Lower lobe of right lung (tissue), 2 donors: ENCODE data around the gene C2orf78. TPM values are rescaled to one million over a fixed set of nuclear protein-coding genes. Genes with fewer than 3 reads are reported as not detected.

Source experiments
- ATAC-seq, 2 donors: fragments of 200-7000 bp; cut with Tn5 transposase; one replicate each; pipeline ENCODE4 v1.9.1; 2020 to 2022; ENCODE audit warnings: mild to moderate bottlenecking in 2 of 2, moderate library complexity in 2 of 2
- DNase-seq: peaks from one replicate; pipeline ENCODE4 v3.0.0-alpha.2; 2020
- H3K27ac ChIP-seq: fragments of 200-600 bp; one replicate; pipeline ENCODE4 v1.8.0; 2022
- H3K27me3 ChIP-seq: fragments of 200-600 bp; one replicate; pipeline ENCODE4 v1.8.0; 2022; ENCODE audit warnings: low read depth
- H3K36me3 ChIP-seq: fragments of 200-600 bp; one replicate; pipeline ENCODE4 v1.8.0; 2022; ENCODE audit warnings: mild to moderate bottlenecking
- H3K4me1 ChIP-seq: fragments of 200-600 bp; one replicate; pipeline ENCODE4 v1.8.0; 2022
- H3K4me3 ChIP-seq: fragments of 200-600 bp; one replicate; pipeline ENCODE4 v1.8.0; 2022; ENCODE audit warnings: mild to moderate bottlenecking
- H3K9me3 ChIP-seq: fragments of 200-600 bp; one replicate; pipeline ENCODE4 v1.8.0; 2022
- intact Hi-C: fragments of 100-400 bp; cut with DNase I; formaldehyde crosslinking; loops from one replicate; pipeline ENCODE4 v1.11.0; 2022
- total RNA-seq: library from RNA; stranded (reverse); fragmentation: NEBNext Ultra II Directional; extraction: Animal tissue kit (Norgen Biotek cat#: 25700); gene quantifications from one replicate; pipeline ENCODE4 v1.2.1, GENCODE V29; 2021
- TF ChIP-seq, protein P1 (sequence below): fragments of 200-600 bp; IDR thresholded peaks from one replicate; pipeline ENCODE4 v1.8.0; 2022; ENCODE audit warnings: antibody characterized with exemption, mild to moderate bottlenecking
- donor health status: DM: no; HTN: yes; CAD: no; lungs with severe emphysema.

C2orf78 gene
- total RNA-seq, 1 donor from 2014 or later = not detected

GRCh38 chr2:73836141-73836943 lies 52.4 kb downstream of the C2orf78 start:
- DNase-seq = peak; percentile 52
- no peak overlapping the region for H3K27ac ChIP-seq
- H3K4me3 ChIP-seq = no peak overlapping the region
- TF ChIP-seq, protein P1, sequence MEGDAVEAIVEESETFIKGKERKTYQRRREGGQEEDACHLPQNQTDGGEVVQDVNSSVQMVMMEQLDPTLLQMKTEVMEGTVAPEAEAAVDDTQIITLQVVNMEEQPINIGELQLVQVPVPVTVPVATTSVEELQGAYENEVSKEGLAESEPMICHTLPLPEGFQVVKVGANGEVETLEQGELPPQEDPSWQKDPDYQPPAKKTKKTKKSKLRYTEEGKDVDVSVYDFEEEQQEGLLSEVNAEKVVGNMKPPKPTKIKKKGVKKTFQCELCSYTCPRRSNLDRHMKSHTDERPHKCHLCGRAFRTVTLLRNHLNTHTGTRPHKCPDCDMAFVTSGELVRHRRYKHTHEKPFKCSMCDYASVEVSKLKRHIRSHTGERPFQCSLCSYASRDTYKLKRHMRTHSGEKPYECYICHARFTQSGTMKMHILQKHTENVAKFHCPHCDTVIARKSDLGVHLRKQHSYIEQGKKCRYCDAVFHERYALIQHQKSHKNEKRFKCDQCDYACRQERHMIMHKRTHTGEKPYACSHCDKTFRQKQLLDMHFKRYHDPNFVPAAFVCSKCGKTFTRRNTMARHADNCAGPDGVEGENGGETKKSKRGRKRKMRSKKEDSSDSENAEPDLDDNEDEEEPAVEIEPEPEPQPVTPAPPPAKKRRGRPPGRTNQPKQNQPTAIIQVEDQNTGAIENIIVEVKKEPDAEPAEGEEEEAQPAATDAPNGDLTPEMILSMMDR = no peak
- no peaks in the 10 kb centered on the region for H3K27me3 ChIP-seq
- intact Hi-C loops = no loop called here
- no peaks in the 10 kb centered on the region for H3K9me3 ChIP-seq
- no peaks in the 10 kb centered on the region for H3K4me1 ChIP-seq
- ATAC-seq = peak in 1 of 2 donors; percentile 41
- H3K36me3 ChIP-seq = peaks cover 49% of the 10 kb centered on the region

DNA sequence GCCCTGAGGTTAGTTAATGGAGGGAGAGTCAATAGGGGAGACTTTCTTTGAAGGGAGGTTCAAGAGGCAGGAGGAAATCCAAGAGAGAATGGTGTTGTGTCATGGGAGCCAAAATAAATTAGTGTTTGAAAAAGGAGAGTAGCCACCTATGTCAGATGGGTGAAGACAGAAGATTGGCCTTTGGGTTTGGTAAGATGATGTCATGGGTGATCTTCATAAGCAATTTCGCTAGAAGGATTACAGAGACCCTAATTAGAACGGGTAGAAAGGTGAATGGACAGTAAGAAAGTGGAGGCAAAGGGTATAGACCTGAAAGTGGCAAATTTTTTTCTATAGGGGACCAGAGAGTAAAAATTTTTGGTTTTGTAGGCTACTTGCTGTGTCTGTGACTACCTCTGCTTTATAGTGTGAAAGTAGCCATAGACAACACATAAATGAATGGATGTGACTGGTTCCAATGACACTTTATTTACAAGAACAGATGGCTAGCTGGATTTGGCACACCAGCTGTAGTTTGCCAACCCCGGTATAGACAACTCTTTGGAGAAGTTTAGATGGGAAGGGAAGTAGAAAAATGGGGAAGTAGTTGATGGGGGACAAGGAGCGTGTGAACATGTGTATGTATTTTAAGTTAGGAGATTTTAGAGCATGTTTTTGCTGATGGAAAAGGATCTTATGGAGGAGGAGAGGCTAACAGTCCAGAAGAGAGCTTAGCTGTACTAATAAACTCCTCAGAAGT lies 54.0 kb downstream of the C2orf78 start:
- TF ChIP-seq, protein P1 = no peak
- Histone ChIP-seq H3K4me1 (no peaks in the 10 kb centered on the region), H3K27ac (no peak overlapping the region), H3K4me3 (no peak overlapping the region), H3K27me3 (no peaks in the 10 kb centered on the region), H3K36me3 (peaks cover 41% of the 10 kb centered on the region), H3K9me3 (no peaks in the 10 kb centered on the region)
- intact Hi-C loops = no loop called here
- ATAC-seq = peak in 1 of 2 donors; percentile 46
- no peak for DNase-seq

GRCh38 chr2:73838889-73839534 lies 55.0 kb downstream of the C2orf78 start:
- no peaks in the 10 kb centered on the region for H3K27me3 ChIP-seq
- H3K4me1 ChIP-seq = no peaks in the 10 kb centered on the region
- DNase-seq (no peak), ATAC-seq (no peak)
- H3K36me3 ChIP-seq = peaks cover 36% of the 10 kb centered on the region
- intact Hi-C loops = no loop called here
- H3K27ac ChIP-seq = no peak overlapping the region
- TF ChIP-seq, protein P1 = no peak
- no peaks in the 10 kb centered on the region for H3K9me3 ChIP-seq
- H3K4me3 ChIP-seq = no peak overlapping the region

GRCh38 chr2:73839653-73840411 lies 55.8 kb downstream of the C2orf78 start:
- H3K27ac ChIP-seq = no peak overlapping the region
- TF ChIP-seq, protein P1 = no peak
- no peaks in the 10 kb centered on the region for H3K4me1 ChIP-seq
- H3K4me3 ChIP-seq = no peak overlapping the region
- peaks cover 38% of the 10 kb centered on the region for H3K36me3 ChIP-seq
- ATAC-seq = no peak
- no peak for DNase-seq
- no peaks in the 10 kb centered on the region for H3K27me3 ChIP-seq
- no peaks in the 10 kb centered on the region for H3K9me3 ChIP-seq
- intact Hi-C loops = no loop called here
